ENCODE measurements around the gene MYO1D. TPM values are rescaled to one million over a fixed set of nuclear protein-coding genes. Genes with fewer than 3 reads are reported as not detected.
"Not testable (repeated sequence)": the region's sequence is repeated elsewhere in the genome, so short reads cannot be mapped to it uniquely, and the experiment has no call there.

The MYO1D gene
- total RNA-seq, 2 donors from 2014 or later = 21.4 to 48.3 TPM

DNA sequence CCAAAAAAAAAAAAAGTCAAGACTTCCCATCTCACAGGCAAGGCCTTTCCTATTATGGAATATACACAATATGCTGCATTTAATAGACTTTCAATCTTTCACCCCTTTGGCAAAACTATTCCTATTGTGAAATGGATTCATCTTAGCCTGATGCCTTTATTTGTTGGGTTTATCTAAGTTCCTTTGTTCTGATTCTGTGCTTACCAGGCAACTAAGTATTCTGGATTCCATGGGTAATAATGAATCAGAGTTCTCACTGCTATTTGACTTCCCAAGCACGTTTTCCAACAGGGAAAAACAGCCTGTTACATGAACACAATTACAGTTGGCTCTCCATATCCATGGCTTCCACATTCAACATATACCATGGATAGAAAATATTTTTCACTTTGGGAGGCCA, 135.5 kb downstream of the MYO1D start:
- Histone ChIP-seq H3K4me1 (no peaks in the 10 kb centered on the region), H3K27ac (no peak overlapping the region), H3K36me3 (replicated peaks in 1 of 2; ENCODE audit: insufficient read depth in 1 of 2, low read depth in 2 of 2) (no peaks in the 10 kb centered on the region), H3K9me3 (no peaks in the 10 kb centered on the region), H3K27me3 (no peaks in the 10 kb centered on the region), H3K4me3 (no peak overlapping the region)
- intact Hi-C loops (cut with DNase I) = loop anchor here (10.0 kb wide), 1 partner anchor 247 kb away; no protein-coding TSS in a partner anchor
- no peak for TF ChIP-seq POLR2A (IDR thresholded peaks at IDR 0.05)
- TF ChIP-seq, protein P1, sequence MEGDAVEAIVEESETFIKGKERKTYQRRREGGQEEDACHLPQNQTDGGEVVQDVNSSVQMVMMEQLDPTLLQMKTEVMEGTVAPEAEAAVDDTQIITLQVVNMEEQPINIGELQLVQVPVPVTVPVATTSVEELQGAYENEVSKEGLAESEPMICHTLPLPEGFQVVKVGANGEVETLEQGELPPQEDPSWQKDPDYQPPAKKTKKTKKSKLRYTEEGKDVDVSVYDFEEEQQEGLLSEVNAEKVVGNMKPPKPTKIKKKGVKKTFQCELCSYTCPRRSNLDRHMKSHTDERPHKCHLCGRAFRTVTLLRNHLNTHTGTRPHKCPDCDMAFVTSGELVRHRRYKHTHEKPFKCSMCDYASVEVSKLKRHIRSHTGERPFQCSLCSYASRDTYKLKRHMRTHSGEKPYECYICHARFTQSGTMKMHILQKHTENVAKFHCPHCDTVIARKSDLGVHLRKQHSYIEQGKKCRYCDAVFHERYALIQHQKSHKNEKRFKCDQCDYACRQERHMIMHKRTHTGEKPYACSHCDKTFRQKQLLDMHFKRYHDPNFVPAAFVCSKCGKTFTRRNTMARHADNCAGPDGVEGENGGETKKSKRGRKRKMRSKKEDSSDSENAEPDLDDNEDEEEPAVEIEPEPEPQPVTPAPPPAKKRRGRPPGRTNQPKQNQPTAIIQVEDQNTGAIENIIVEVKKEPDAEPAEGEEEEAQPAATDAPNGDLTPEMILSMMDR (IDR thresholded peaks at IDR 0.05) = no peak
- WGBS, 2 donors = 77 to 80% methylated on average over 1 of the region's 1 CpG
- DNase-seq = no peak
- no peak for ATAC-seq

DNA sequence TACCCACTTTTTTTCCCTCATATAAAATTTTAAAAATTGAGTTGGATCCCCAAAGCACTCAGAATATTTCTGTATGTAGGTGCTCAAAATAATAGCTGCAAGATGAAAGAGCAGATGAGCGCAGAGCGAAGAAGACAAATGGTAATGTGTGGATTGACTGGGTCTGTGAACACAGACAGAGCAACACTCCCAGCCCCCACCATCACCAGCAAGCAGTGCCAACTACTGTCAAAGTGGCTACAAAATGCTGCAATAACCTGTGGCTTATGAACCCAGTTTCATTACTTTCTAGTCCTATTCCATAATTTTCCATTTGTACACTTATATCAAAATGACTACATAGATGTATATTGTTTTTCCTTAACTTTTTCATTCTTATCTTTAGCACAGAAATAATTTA, 137.2 kb downstream of the MYO1D start:
- H3K27ac ChIP-seq = no peak overlapping the region
- intact Hi-C loops (cut with DNase I) = loop anchor here (10.0 kb wide), 1 partner anchor 245 kb away; no protein-coding TSS in a partner anchor
- H3K4me1 ChIP-seq = no peaks in the 10 kb centered on the region
- H3K4me3 ChIP-seq = no peak overlapping the region
- DNase-seq = no peak
- 98 to 100% methylated on average over 2 of the region's 2 CpGs for WGBS, 2 donors
- TF ChIP-seq POLR2A (IDR thresholded peaks at IDR 0.05) = no peak
- TF ChIP-seq, protein P1 (IDR thresholded peaks at IDR 0.05) = no peak
- H3K27me3 ChIP-seq = no peaks in the 10 kb centered on the region
- ATAC-seq = no peak
- no peaks in the 10 kb centered on the region for H3K36me3 ChIP-seq (replicated peaks in 1 of 2; ENCODE audit: insufficient read depth in 1 of 2, low read depth in 2 of 2)
- H3K9me3 ChIP-seq = no peaks in the 10 kb centered on the region

DNA sequence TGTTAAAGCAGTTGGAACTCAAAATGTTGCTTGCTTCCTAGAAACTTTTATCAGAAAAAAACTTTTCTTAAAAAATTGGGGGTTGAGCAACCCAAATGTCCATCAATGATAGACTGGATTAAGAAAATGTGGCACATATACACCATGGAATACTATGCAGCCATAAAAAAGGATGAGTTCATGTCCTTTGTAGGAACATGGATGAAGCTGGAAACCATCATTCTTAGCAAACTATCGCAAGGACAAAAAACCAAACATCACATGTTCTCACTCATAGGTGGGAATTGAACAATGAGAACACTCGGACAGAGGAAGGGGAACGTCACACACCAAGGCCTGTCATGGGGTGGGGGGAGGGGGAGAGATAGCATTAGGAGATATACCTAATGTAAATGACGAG, 137.8 kb downstream of the MYO1D start:
- H3K9me3 ChIP-seq; intact Hi-C loops (cut with DNase I); H3K4me3 ChIP-seq; H3K36me3 ChIP-seq (replicated peaks in 1 of 2; ENCODE audit: insufficient read depth in 1 of 2, low read depth in 2 of 2); DNase-seq; H3K27me3 ChIP-seq; ATAC-seq; H3K27ac ChIP-seq; H3K4me1 ChIP-seq: not testable (repeated sequence)
- 66 to 98% methylated on average over 3 to 4 of the region's 4 CpGs for WGBS, 2 donors

DNA sequence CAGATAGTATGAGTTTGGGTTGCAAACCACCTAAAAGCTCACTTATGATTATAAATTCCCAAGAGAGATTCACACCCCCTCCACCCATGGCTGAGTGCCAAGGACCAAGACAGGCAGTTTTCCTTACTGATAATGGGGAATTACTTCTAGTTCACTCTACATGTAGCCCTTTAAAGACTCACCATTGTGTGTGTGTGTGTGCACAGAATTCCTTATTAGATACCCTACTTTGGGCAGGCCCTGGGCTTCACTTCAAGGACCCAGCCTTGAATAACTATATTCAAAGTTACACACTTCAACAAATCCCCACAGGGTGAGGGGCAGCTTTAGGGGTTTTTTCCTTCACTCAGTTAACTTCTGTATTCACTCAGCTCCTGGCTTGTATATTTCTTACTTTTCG, 143.5 kb downstream of the MYO1D start:
- no peaks in the 10 kb centered on the region for H3K27me3 ChIP-seq
- ATAC-seq (no peak), DNase-seq (no peak)
- no peak for TF ChIP-seq POLR2A (IDR thresholded peaks at IDR 0.05)
- TF ChIP-seq, protein P1 (IDR thresholded peaks at IDR 0.05) = no peak
- H3K4me3 ChIP-seq = no peak overlapping the region
- intact Hi-C loops (cut with DNase I) = no loop called here
- 90 to 97% methylated on average over 1 of the region's 1 CpG for WGBS, 2 donors
- no peaks in the 10 kb centered on the region for H3K36me3 ChIP-seq (replicated peaks in 1 of 2; ENCODE audit: insufficient read depth in 1 of 2, low read depth in 2 of 2)
- no peaks in the 10 kb centered on the region for H3K4me1 ChIP-seq
- H3K27ac ChIP-seq = no peak overlapping the region
- no peaks in the 10 kb centered on the region for H3K9me3 ChIP-seq

DNA sequence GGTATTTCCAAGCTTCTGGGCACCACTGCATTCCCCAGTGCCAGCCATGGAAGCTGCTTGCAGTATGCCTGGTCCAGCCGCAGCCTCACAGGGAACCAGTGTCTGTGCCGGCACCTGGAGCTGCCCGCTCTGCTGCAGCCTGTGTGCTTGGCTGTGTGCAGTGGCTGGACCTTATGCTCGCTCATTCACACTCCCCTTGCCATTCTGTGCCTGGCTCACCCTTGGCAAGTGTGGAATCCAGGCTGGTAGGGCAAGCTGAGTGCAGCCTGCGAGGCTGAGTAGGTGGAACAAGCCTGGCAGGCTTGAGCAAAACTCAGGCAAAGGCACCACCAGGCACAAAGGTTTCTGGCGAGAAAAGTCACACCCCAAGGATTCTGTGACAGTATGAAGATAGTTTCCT, 144.0 kb downstream of the MYO1D start:
- no peak for DNase-seq
- intact Hi-C loops (cut with DNase I) = no loop called here
- H3K4me1 ChIP-seq = no peaks in the 10 kb centered on the region
- TF ChIP-seq POLR2A (IDR thresholded peaks at IDR 0.05) = no peak
- TF ChIP-seq, protein P1 (IDR thresholded peaks at IDR 0.05) = no peak
- no peaks in the 10 kb centered on the region for H3K36me3 ChIP-seq (replicated peaks in 1 of 2; ENCODE audit: insufficient read depth in 1 of 2, low read depth in 2 of 2)
- H3K27ac ChIP-seq = no peak overlapping the region
- ATAC-seq = no peak
- H3K27me3 ChIP-seq = no peaks in the 10 kb centered on the region
- H3K4me3 ChIP-seq = no peak overlapping the region
- no peaks in the 10 kb centered on the region for H3K9me3 ChIP-seq
- 81 to 100% methylated on average over 3 to 6 of the region's 6 CpGs for WGBS, 2 donors

Measured in body of pancreas (tissue), 4 donors.